Measurements from ENCODE around the gene SLC51B.

Gene SLC51B

GRCh38 chr15:65077291-65077980 is 32.2 kb downstream of the SLC51B start:
- Histone ChIP-seq H3K9ac (ENCODE audit: low read depth, low read length) (no peak overlapping the region), H3K9me3 (ENCODE audit: control insufficient read depth, insufficient read depth, low read length) (peaks cover 5% of the 10 kb centered on the region), H3K4me1 (ENCODE audit: insufficient read depth, low read length) (peaks cover 19% of the 10 kb centered on the region; the same call in 1 of the 2 replicates), H3K36me3 (ENCODE audit: insufficient read depth, low read length) (no peaks in the 10 kb centered on the region)

- Histone ChIP-seq H3K4me1 (ENCODE audit: insufficient read depth, low read length) (peaks cover 25% of the 10 kb centered on the region), H3K9ac (ENCODE audit: low read depth, low read length) (no peak overlapping the region), H3K36me3 (ENCODE audit: insufficient read depth, low read length) (no peaks in the 10 kb centered on the region), H3K9me3 (ENCODE audit: control insufficient read depth, insufficient read depth, low read length) (peaks cover 2% of the 10 kb centered on the region)
Measured at GRCh38 chr15:65077981-65078352, 32.8 kb downstream of the SLC51B start.

GRCh38 chr15:65079580-65079979 is 34.4 kb downstream of the SLC51B start:
- H3K4me1 ChIP-seq (ENCODE audit: insufficient read depth, low read length) = peaks cover 39% of the 10 kb centered on the region

GRCh38 chr15:65081270-65081669 is 36.1 kb downstream of the SLC51B start:
- no peak overlapping the region for H3K9ac ChIP-seq (ENCODE audit: low read depth, low read length)

More at GRCh38 chr15:65079580-65079979, 34.4 kb downstream of the SLC51B start:
- Histone ChIP-seq H3K36me3 (ENCODE audit: insufficient read depth, low read length) (no peaks in the 10 kb centered on the region), H3K9me3 (ENCODE audit: control insufficient read depth, insufficient read depth, low read length) (no peaks in the 10 kb centered on the region), H3K9ac (ENCODE audit: low read depth, low read length) (no peak overlapping the region)

GRCh38 chr15:65081758-65082157 is 36.6 kb downstream of the SLC51B start:
- no peak overlapping the region for H3K9ac ChIP-seq (ENCODE audit: low read depth, low read length)
- peaks cover 40% of the 10 kb centered on the region for H3K4me1 ChIP-seq (ENCODE audit: insufficient read depth, low read length)
- H3K36me3 ChIP-seq (ENCODE audit: insufficient read depth, low read length) = no peaks in the 10 kb centered on the region
- H3K9me3 ChIP-seq (ENCODE audit: control insufficient read depth, insufficient read depth, low read length) = no peaks in the 10 kb centered on the region

More at GRCh38 chr15:65081270-65081669, 36.1 kb downstream of the SLC51B start:
- no peaks in the 10 kb centered on the region for H3K9me3 ChIP-seq (ENCODE audit: control insufficient read depth, insufficient read depth, low read length)
- H3K36me3 ChIP-seq (ENCODE audit: insufficient read depth, low read length) = no peaks in the 10 kb centered on the region
- peaks cover 40% of the 10 kb centered on the region for H3K4me1 ChIP-seq (ENCODE audit: insufficient read depth, low read length)

GRCh38 chr15:65082303-65082953 is 37.2 kb downstream of the SLC51B start:
- Histone ChIP-seq H3K9ac (ENCODE audit: low read depth, low read length) (no peak overlapping the region), H3K4me1 (ENCODE audit: insufficient read depth, low read length) (peaks cover 40% of the 10 kb centered on the region), H3K9me3 (ENCODE audit: control insufficient read depth, insufficient read depth, low read length) (no peaks in the 10 kb centered on the region), H3K36me3 (ENCODE audit: insufficient read depth, low read length) (no peaks in the 10 kb centered on the region)

GRCh38 chr15:65083262-65083701 is 38.1 kb downstream of the SLC51B start:
- Histone ChIP-seq H3K9ac (ENCODE audit: low read depth, low read length) (no peak overlapping the region), H3K9me3 (ENCODE audit: control insufficient read depth, insufficient read depth, low read length) (no peaks in the 10 kb centered on the region), H3K4me1 (ENCODE audit: insufficient read depth, low read length) (peaks cover 40% of the 10 kb centered on the region), H3K36me3 (ENCODE audit: insufficient read depth, low read length) (no peaks in the 10 kb centered on the region)

GRCh38 chr15:65084500-65085206 is 39.5 kb downstream of the SLC51B start:
- Histone ChIP-seq H3K9ac (ENCODE audit: low read depth, low read length) (no peak overlapping the region), H3K36me3 (ENCODE audit: insufficient read depth, low read length) (no peaks in the 10 kb centered on the region), H3K9me3 (ENCODE audit: control insufficient read depth, insufficient read depth, low read length) (no peaks in the 10 kb centered on the region), H3K4me1 (ENCODE audit: insufficient read depth, low read length) (peaks cover 34% of the 10 kb centered on the region)

- H3K9me3 ChIP-seq (ENCODE audit: control insufficient read depth, insufficient read depth, low read length) = no peaks in the 10 kb centered on the region
- H3K36me3 ChIP-seq (ENCODE audit: insufficient read depth, low read length) = no peaks in the 10 kb centered on the region
- peaks cover 34% of the 10 kb centered on the region for H3K4me1 ChIP-seq (ENCODE audit: insufficient read depth, low read length)
- H3K9ac ChIP-seq (ENCODE audit: low read depth, low read length) = no peak overlapping the region
Measured at GRCh38 chr15:65085207-65085753, 40.1 kb downstream of the SLC51B start.

- peaks cover 32% of the 10 kb centered on the region for H3K4me1 ChIP-seq (ENCODE audit: insufficient read depth, low read length)
- no peak overlapping the region for H3K9ac ChIP-seq (ENCODE audit: low read depth, low read length)
- no peaks in the 10 kb centered on the region for H3K36me3 ChIP-seq (ENCODE audit: insufficient read depth, low read length)
- no peaks in the 10 kb centered on the region for H3K9me3 ChIP-seq (ENCODE audit: control insufficient read depth, insufficient read depth, low read length)
Measured at GRCh38 chr15:65085990-65086679, 40.9 kb downstream of the SLC51B start.

- Histone ChIP-seq H3K9ac (ENCODE audit: low read depth, low read length) (no peak overlapping the region), H3K36me3 (ENCODE audit: insufficient read depth, low read length) (no peaks in the 10 kb centered on the region), H3K4me1 (ENCODE audit: insufficient read depth, low read length) (peaks cover 27% of the 10 kb centered on the region), H3K9me3 (ENCODE audit: control insufficient read depth, insufficient read depth, low read length) (no peaks in the 10 kb centered on the region)
Measured at GRCh38 chr15:65086680-65087111, 41.5 kb downstream of the SLC51B start.

- Histone ChIP-seq H3K9ac (ENCODE audit: low read depth, low read length) (no peak overlapping the region), H3K9me3 (ENCODE audit: control insufficient read depth, insufficient read depth, low read length) (no peaks in the 10 kb centered on the region), H3K4me1 (ENCODE audit: insufficient read depth, low read length) (peaks cover 21% of the 10 kb centered on the region), H3K36me3 (ENCODE audit: insufficient read depth, low read length) (no peaks in the 10 kb centered on the region)
Measured at GRCh38 chr15:65087411-65087810, 42.2 kb downstream of the SLC51B start.

- no peak overlapping the region for H3K9ac ChIP-seq (ENCODE audit: low read depth, low read length)
- no peaks in the 10 kb centered on the region for H3K9me3 ChIP-seq (ENCODE audit: control insufficient read depth, insufficient read depth, low read length)
- no peaks in the 10 kb centered on the region for H3K36me3 ChIP-seq (ENCODE audit: insufficient read depth, low read length)
- peaks cover 14% of the 10 kb centered on the region for H3K4me1 ChIP-seq (ENCODE audit: insufficient read depth, low read length)
Measured at GRCh38 chr15:65087873-65088642, 42.9 kb downstream of the SLC51B start.

All from ES-I3 (cell line).